ENCODE results near the gene STX10. TPM values are rescaled to one million over a fixed set of nuclear protein-coding genes. Genes with fewer than 3 reads are reported as not detected.

Gene STX10
- total and polyA plus RNA-seq, 12 donors = 18.7 to 69.9 (median 28.9) TPM

DNA sequence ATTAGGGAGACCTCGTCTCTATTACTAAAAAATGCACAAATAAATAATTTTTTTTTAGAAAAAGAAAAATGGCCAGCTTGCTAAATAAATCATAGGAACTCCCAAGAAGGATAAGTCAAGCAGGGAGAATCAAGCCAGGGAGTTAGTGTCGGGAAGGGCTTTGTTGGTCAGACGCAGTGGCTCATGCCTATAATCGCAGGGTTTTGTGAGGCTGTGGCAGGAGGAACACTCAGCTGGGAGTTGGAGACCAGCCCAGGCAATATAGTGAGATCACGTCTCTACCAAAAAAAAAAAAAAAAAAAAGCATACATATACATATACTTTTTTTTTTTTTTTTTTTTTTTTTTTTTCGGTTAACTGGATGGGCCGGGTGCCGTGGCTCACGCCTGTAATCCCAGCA, 23.1 kb downstream of the STX10 start:
- peaks cover 0 to 18% (median 0%) of the 10 kb centered on the region in 9 donors for H3K36me3 ChIP-seq
- peaks cover 0 to 12% (median 7%) of the 10 kb centered on the region in 9 donors for H3K4me1 ChIP-seq
- WGBS, 2 donors = 91 to 95% methylated on average over 9 of the region's 9 CpGs
- H3K4me3 ChIP-seq = no peak overlapping the region
- no peak overlapping the region for H3K27ac ChIP-seq
- intact Hi-C loops (cut with DNase I) = loop anchor here in 3 of 10 donors (10.0 kb wide), 1 partner anchor 138 kb away; no protein-coding TSS in a partner anchor
- H3K9me3 ChIP-seq = no peaks in the 10 kb centered on the region
- DNase-seq (no peak), ATAC-seq (no peak)
- no peaks in the 10 kb centered on the region for H3K27me3 ChIP-seq
- TF ChIP-seq CTCF (IDR thresholded peaks at IDR 0.05) = no peak

DNA sequence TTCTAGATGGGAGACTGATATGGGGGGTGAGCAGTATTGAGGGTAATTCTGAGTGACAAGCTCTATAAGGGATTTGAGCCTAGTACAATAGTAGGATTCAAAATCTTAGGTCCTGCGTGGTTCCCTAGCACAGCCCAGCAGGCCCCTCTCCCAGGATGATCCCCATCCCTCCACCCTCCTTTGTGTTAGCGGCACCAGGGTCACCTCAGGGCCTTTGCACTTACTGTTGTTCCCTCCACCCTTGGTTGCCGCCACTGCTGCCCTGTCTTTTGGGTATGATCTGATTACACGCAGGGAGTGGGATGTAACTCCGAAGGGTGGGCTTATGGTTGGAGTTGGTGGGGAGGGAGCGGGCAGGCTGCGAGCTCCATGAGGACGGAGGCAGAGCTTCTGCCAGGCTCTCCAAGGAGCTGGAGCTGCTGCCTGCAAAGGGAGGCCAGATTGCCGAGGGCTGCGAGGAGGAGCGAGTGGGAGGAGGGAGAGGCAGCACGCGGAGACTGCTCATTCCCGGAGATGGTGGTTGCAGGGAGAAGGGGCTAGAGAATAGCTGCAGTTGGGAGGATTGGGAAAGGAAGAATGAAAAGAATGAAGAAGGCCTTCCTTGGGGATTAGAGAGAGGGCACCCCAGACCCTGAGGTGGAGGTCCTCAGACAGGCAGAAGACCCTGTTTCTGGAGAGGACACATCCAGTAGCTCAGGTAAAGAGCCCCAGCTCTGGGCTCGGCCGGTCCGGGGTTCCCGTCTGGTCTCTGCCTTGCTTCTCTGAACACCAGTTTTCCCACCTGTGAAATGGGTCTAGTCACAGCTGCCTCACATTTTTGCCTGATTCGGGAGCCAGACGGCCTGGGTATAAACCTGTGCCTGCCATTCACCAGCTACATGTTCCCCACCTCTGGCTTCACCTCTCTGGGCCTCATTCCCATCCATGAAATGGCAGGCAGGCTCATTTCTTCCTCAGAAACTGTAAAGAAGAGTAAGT, 26.9 kb downstream of the STX10 start:
- DNase-seq (no peak), ATAC-seq (no peak)
- no peaks in the 10 kb centered on the region for H3K27me3 ChIP-seq
- TF ChIP-seq CTCF (IDR thresholded peaks at IDR 0.05) = no peak
- peaks cover 7 to 29% (median 21%) of the 10 kb centered on the region in 9 donors for H3K4me1 ChIP-seq
- intact Hi-C loops (cut with DNase I) = loop anchor here in 3 of 10 donors (10.0 kb wide), 1 partner anchor 142 kb away; no protein-coding TSS in a partner anchor
- H3K27ac ChIP-seq = no peak overlapping the region
- H3K9me3 ChIP-seq = no peaks in the 10 kb centered on the region
- WGBS, 2 donors = 92 to 94% methylated on average over 20 of the region's 20 CpGs
- peaks cover 0 to 22% (median 0%) of the 10 kb centered on the region in 9 donors for H3K36me3 ChIP-seq
- no peak overlapping the region for H3K4me3 ChIP-seq

- Histone ChIP-seq H3K36me3 (peaks cover 0 to 22% (median 0%) of the 10 kb centered on the region in 9 donors), H3K4me3 (no peak overlapping the region), H3K4me1 (peaks cover 7 to 32% (median 25%) of the 10 kb centered on the region in 9 donors), H3K9me3 (no peaks in the 10 kb centered on the region), H3K27me3 (no peaks in the 10 kb centered on the region), H3K27ac (no peak overlapping the region)
- DNase-seq = no peak
- intact Hi-C loops (cut with DNase I) = loop anchor here in 3 of 10 donors (10.0 kb wide), 1 partner anchor 142 kb away; no protein-coding TSS in a partner anchor
- 80 to 91% methylated on average over 13 of the region's 13 CpGs for WGBS, 2 donors
- no peak for TF ChIP-seq CTCF (IDR thresholded peaks at IDR 0.05)
- no peak for ATAC-seq
Measured at GRCh38 chr19:13122275-13122878, 27.8 kb downstream of the STX10 start.

- Histone ChIP-seq H3K27ac (no peak overlapping the region), H3K4me3 (no peak overlapping the region), H3K27me3 (no peaks in the 10 kb centered on the region), H3K4me1 (peaks cover 7 to 38% (median 32%) of the 10 kb centered on the region in 9 donors), H3K36me3 (peaks cover 0 to 21% (median 0%) of the 10 kb centered on the region in 9 donors), H3K9me3 (no peaks in the 10 kb centered on the region)
- WGBS, 2 donors = 83 to 86% methylated on average over 18 of the region's 18 CpGs
- ATAC-seq (no peak), DNase-seq (no peak)
- intact Hi-C loops (cut with DNase I) = loop anchor here in 3 of 10 donors (10.0 kb wide), 1 partner anchor 143 kb away; no protein-coding TSS in a partner anchor
- TF ChIP-seq CTCF (IDR thresholded peaks at IDR 0.05) = no peak
Measured at GRCh38 chr19:13121551-13122274, 28.5 kb downstream of the STX10 start.

Data from heart right ventricle (tissue), 16 donors.